22Rv1 (cell line): ENCODE measurements around the gene KANK3.

ENCODE experiments used
- CTCF ChIP-seq: fragments of 450-650 bp; IDR thresholded peaks from 2 replicates; pipeline ENCODE4 v1.5.1; 2017; ENCODE audit warnings: mild to moderate bottlenecking
- ZFX ChIP-seq: fragments of 450-650 bp; IDR thresholded peaks from 2 replicates; pipeline ENCODE4 v1.6.1; 2017; ENCODE audit warnings: antibody characterized with exemption, borderline replicate concordance

DNA sequence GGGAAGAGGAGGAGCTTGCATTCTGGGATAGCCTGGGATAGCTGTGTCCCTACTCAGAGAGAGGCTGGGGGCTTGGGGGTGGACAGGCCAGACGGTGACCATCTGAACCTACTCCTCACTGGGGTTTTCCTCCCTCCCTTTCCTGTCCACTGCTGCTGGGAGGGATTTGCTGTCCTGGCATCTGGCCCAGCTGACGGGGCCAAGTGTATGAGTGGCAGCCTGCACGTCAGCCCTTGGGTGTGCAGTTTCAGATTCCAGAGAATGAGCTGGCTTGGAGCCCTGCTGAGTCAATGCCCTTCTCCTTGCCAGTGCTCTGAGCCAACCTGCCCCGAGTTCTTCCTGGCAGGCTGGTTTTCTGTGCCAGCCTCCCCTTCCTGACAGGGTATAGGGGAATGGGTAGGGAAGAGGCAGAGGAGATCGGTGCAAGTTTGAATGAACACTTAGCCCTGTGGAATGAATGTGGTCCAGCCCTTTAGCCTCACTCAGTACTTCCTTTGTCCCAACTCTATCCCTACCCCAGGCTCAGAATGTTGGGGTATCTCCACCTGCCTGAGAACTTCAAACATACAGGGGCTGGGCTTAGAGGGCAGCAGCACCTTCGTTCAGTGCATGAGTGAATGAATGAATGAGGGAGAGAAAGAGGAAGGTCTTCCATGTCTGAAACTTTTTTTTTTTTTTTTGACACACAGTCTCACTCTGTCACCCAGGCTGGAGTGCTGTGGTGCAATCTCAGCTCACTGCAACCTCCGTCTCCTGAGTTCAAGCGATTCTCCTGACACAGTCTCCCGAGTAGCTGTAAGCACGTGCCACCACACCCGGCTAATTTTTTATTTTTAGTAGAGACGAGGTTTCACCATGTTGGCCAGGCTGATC lies 19.1 kb upstream of the KANK3 start:
- TF ChIP-seq CTCF (no peak), ZFX (no peak)
